PC-3 (cell line): ENCODE data around the gene GLB1L3.

ENCODE experiments used
- CTCF ChIP-seq: fragments of 300-600 bp; sonication (generic); conservative IDR thresholded peaks from 2 replicates; pipeline ENCODE4 v1.5.1; 2017; ENCODE audit warnings: antibody characterized with exemption, low read depth, mild to moderate bottlenecking, low read length
- EZH2 ChIP-seq: fragments of 300-600 bp; sonication (generic); IDR thresholded peaks from one replicate; pipeline ENCODE4 v1.6.1; 2017; ENCODE audit warnings: antibody characterized with exemption, mild to moderate bottlenecking, low read length; ENCODE audit not compliant: unreplicated experiment
- EZH2phosphoT487 ChIP-seq: fragments of 300-600 bp; sonication (generic); IDR thresholded peaks from 2 replicates; pipeline ENCODE4 v1.6.1; 2018; ENCODE audit warnings: mild to moderate bottlenecking, antibody characterized with exemption, low read length, borderline replicate concordance

- no peak for TF ChIP-seq EZH2
- no peak for TF ChIP-seq CTCF
- TF ChIP-seq EZH2phosphoT487 = no peak
Measured at GRCh38 chr11:134235399-134235798, 40.8 kb upstream of the GLB1L3 start.
